Stimulated activated memory B cell treated with anti-CD40 and anti-IgM and Interleukin-4, amounts not matched to agents 10 μg/mL and 1 μg/mL and 100 μg/mL, for 72 hours (primary cell): ENCODE measurements around the gene SLC1A5.
"Not testable (repeated sequence)": the region's sequence is repeated elsewhere in the genome, so short reads cannot be mapped to it uniquely, and the experiment has no call there.

Source experiments
- ATAC-seq: fragments of 150-1000 bp; cut with Tn5 transposase; 2 replicates; pipeline ENCODE4 v1.10.0; 2021
- H3K27ac Mint-ChIP-seq: one replicate; pipeline ENCODE4 v1.8.0; 2022; ENCODE audit warnings: mild to moderate bottlenecking, mixed read lengths
- H3K27me3 Mint-ChIP-seq: one replicate; pipeline ENCODE4 v1.8.0; 2022; ENCODE audit warnings: mixed read lengths
- H3K36me3 Mint-ChIP-seq: one replicate; pipeline ENCODE4 v1.8.0; 2022; ENCODE audit warnings: mixed read lengths
- H3K4me1 Mint-ChIP-seq: one replicate; pipeline ENCODE4 v1.8.0; 2022; ENCODE audit warnings: mixed read lengths
- H3K4me3 Mint-ChIP-seq: one replicate; pipeline ENCODE4 v1.8.0; 2022; ENCODE audit warnings: mild to moderate bottlenecking, moderate library complexity, mixed read lengths
- H3K9me3 Mint-ChIP-seq: one replicate; pipeline ENCODE4 v1.8.0; 2022; ENCODE audit warnings: mixed read lengths

The SLC1A5 gene

DNA sequence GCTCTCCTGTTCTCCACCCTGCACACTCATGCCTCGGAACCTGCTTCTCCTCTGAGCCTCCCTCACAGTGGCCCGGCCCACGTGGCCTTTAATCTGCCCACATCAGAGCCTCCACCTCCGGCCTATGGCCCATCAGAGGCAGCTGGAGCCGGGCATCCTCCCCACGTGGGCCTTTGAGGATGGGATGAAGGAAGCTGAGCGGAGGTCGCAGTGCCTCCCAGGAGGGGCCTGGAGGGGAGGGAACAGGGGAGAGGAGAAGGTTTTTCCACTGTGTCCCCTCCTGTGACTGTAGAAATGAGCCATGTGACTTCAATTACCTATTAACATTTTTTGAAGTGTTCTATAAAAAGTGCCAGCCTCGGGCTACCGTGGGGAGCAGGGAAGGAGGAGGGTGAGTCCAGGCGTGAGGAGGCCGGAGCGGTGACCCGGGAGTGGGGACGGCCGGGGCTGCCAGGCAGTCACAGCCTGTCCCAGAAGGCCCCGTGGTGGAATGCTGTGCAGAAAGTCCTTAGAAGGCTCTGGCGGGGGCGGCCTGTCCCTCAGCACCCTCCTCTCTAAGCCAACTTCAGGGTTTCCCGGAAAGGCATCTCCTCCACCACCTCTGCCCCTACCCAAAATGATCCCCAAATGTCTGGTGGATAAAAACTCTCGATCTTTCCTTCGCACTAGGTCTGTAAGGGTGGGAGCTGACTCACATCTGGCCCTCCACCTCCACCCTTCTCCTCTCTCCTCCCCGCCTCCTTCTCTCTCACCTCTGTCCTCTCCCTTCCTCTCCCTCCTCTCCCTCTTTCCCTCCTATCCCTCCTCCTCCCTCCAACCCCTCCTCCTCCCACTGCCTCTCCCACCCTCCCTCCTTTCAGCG lies 24.8 kb upstream of the SLC1A5 start:
- no peak overlapping the region for H3K27ac Mint-ChIP-seq
- peak; percentile 27 for ATAC-seq
- H3K4me3 Mint-ChIP-seq: no peak overlapping the region
- H3K4me1 Mint-ChIP-seq: peaks cover 6% of the 10 kb centered on the region
- no peaks in the 10 kb centered on the region for H3K9me3 Mint-ChIP-seq
- H3K27me3 Mint-ChIP-seq: no peaks in the 10 kb centered on the region
- H3K36me3 Mint-ChIP-seq: no peaks in the 10 kb centered on the region

DNA sequence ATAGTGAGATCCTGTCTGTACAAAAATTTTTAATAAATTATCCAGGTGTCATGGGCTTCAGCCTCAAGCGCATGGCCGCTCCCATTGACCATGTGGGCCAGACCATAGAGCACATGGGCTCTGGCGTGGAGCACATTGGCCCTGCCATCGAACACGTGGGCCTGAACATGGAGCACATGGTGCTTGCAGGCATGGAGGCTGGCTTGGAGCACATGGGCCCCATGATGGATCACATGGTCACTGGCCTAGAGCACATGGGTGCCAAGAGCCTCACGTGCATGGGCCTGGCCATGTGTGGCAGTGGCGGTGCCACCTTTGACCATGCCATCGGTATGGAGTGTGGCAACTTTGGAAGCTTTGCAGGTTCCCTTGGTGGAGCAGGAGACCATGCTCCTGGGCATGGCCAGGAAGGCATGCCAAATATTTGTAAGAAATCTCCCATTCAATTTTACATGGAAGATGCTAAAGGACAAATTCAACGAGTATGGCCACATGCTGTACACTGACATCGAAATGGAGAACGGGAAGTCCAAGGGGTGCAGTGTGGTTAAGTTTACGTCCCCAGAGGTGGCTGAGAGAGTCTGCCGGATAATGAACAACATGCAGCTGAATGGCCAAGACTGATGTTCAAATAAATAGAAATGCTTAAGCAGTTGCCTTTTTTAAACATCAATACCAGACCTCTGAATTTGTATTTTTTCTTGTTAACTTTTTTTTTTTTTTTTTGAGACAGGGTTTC lies 21.3 kb upstream of the SLC1A5 start:
- Mint-ChIP-seq H3K4me3 (no peak overlapping the region), H3K27ac (peak overlapping the region; percentile 46), H3K9me3 (no peaks in the 10 kb centered on the region), H3K4me1 (peaks cover 6% of the 10 kb centered on the region), H3K27me3 (no peaks in the 10 kb centered on the region), H3K36me3 (no peaks in the 10 kb centered on the region)
- ATAC-seq: peak; percentile 72

DNA sequence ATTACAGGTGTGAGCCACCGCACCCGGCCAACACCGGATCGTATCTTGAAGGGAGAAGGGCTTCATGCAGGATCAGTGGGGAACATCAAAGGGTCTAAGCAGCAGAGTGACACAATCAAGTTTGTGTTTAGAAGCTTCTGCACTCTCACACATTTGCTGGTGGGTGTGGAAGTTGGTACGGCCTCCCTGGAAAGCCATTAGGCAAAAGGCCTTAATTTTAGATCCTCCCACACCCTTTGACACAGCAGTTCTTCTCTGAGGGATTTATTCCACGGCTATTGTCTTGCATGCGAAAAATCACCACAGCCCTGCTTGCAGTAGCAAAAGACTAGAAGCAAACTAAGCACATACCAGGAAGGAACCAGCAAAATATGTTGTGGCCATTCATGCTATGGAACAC lies 18.3 kb upstream of the SLC1A5 start:
- Mint-ChIP-seq H3K9me3 (no peaks in the 10 kb centered on the region), H3K27me3 (no peaks in the 10 kb centered on the region), H3K36me3 (no peaks in the 10 kb centered on the region), H3K4me1 (peaks cover 6% of the 10 kb centered on the region), H3K4me3 (no peak overlapping the region), H3K27ac (no peak overlapping the region)
- ATAC-seq: no peak

- not testable (repeated sequence) for H3K36me3 Mint-ChIP-seq, H3K9me3 Mint-ChIP-seq, H3K4me1 Mint-ChIP-seq, H3K4me3 Mint-ChIP-seq, H3K27me3 Mint-ChIP-seq, H3K27ac Mint-ChIP-seq, ATAC-seq
Observed at GRCh38 chr19:46804432-46804831, 16.0 kb upstream of the SLC1A5 start.

- H3K27me3 Mint-ChIP-seq: no peaks in the 10 kb centered on the region
- no peak overlapping the region for H3K27ac Mint-ChIP-seq
- ATAC-seq: no peak
- H3K36me3 Mint-ChIP-seq: no peaks in the 10 kb centered on the region
- H3K9me3 Mint-ChIP-seq: no peaks in the 10 kb centered on the region
- no peak overlapping the region for H3K4me3 Mint-ChIP-seq
- no peaks in the 10 kb centered on the region for H3K4me1 Mint-ChIP-seq
Observed at GRCh38 chr19:46803555-46803954, 15.2 kb upstream of the SLC1A5 start.

GRCh38 chr19:46802152-46802551 lies 13.8 kb upstream of the SLC1A5 start:
- Mint-ChIP-seq H3K27ac (no peak overlapping the region), H3K27me3 (no peaks in the 10 kb centered on the region), H3K4me1 (no peaks in the 10 kb centered on the region), H3K9me3 (no peaks in the 10 kb centered on the region), H3K36me3 (no peaks in the 10 kb centered on the region), H3K4me3 (no peak overlapping the region)
- no peak for ATAC-seq

- H3K27me3 Mint-ChIP-seq: no peaks in the 10 kb centered on the region
- no peak for ATAC-seq
- H3K4me3 Mint-ChIP-seq: no peak overlapping the region
- no peaks in the 10 kb centered on the region for H3K4me1 Mint-ChIP-seq
- no peaks in the 10 kb centered on the region for H3K9me3 Mint-ChIP-seq
- no peaks in the 10 kb centered on the region for H3K36me3 Mint-ChIP-seq
- H3K27ac Mint-ChIP-seq: no peak overlapping the region
Observed at GRCh38 chr19:46798713-46799112, 10.3 kb upstream of the SLC1A5 start.

GRCh38 chr19:46797881-46798280 lies 9.5 kb upstream of the SLC1A5 start:
- H3K4me3 Mint-ChIP-seq: no peak overlapping the region
- H3K27me3 Mint-ChIP-seq: no peaks in the 10 kb centered on the region
- no peaks in the 10 kb centered on the region for H3K36me3 Mint-ChIP-seq
- ATAC-seq: no peak
- H3K4me1 Mint-ChIP-seq: no peaks in the 10 kb centered on the region
- no peak overlapping the region for H3K27ac Mint-ChIP-seq
- no peaks in the 10 kb centered on the region for H3K9me3 Mint-ChIP-seq

DNA sequence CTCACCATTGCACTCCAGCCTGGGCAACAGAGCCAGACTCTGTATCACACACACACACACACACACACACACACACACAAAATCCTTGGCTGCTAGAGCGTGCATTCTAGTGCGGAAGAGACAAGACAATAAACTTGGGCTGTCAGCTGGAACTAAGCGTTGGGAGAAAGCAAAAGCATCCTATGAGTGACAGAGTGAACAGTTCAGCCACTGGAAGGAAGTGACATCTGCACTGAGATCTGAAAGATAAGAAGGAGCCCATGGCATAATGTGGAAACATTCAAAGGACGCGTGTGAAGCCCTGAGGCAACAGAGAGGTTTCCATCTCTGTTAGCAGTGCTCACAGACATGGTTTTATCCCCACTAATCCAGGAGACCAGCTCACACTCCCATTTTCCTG lies 3.5 kb upstream of the SLC1A5 start:
- no peak overlapping the region for H3K4me3 Mint-ChIP-seq
- H3K4me1 Mint-ChIP-seq: peaks cover 6% of the 10 kb centered on the region
- H3K36me3 Mint-ChIP-seq: no peaks in the 10 kb centered on the region
- no peaks in the 10 kb centered on the region for H3K9me3 Mint-ChIP-seq
- no peaks in the 10 kb centered on the region for H3K27me3 Mint-ChIP-seq
- no peak for ATAC-seq
- no peak overlapping the region for H3K27ac Mint-ChIP-seq

DNA sequence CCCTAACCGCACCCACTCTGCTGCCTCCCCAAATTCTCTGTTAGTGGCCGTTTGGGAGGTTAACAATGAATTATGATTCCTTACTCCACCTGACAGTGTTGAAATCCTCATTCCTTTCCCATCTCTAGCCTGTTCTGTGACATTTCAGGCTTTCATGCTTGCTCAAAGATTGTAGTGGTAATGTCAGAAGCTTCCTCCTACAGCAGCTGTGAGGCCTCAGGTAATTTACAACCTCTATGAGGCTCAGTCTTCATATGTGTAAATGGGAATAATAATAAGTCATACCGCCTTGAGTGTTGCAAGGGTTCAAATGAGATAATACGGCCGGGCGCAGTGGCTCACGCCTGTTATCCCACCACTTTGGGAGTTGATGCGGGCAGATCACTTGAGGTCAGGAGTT lies 977 bp upstream of the SLC1A5 start:
- Mint-ChIP-seq H3K27ac (no peak overlapping the region), H3K27me3 (no peaks in the 10 kb centered on the region), H3K9me3 (no peaks in the 10 kb centered on the region), H3K4me1 (peaks cover 32% of the 10 kb centered on the region), H3K4me3 (peak overlapping the region; percentile 18), H3K36me3 (peaks cover 10% of the 10 kb centered on the region)
- ATAC-seq: no peak

- Mint-ChIP-seq H3K9me3 (no peaks in the 10 kb centered on the region), H3K36me3 (peaks cover 14% of the 10 kb centered on the region), H3K27ac (no peak overlapping the region), H3K4me3 (peak overlapping the region; percentile 18), H3K4me1 (peaks cover 36% of the 10 kb centered on the region), H3K27me3 (no peaks in the 10 kb centered on the region)
- ATAC-seq: no peak
Observed at GRCh38 chr19:46788968-46789338, 559 bp upstream of the SLC1A5 start.

DNA sequence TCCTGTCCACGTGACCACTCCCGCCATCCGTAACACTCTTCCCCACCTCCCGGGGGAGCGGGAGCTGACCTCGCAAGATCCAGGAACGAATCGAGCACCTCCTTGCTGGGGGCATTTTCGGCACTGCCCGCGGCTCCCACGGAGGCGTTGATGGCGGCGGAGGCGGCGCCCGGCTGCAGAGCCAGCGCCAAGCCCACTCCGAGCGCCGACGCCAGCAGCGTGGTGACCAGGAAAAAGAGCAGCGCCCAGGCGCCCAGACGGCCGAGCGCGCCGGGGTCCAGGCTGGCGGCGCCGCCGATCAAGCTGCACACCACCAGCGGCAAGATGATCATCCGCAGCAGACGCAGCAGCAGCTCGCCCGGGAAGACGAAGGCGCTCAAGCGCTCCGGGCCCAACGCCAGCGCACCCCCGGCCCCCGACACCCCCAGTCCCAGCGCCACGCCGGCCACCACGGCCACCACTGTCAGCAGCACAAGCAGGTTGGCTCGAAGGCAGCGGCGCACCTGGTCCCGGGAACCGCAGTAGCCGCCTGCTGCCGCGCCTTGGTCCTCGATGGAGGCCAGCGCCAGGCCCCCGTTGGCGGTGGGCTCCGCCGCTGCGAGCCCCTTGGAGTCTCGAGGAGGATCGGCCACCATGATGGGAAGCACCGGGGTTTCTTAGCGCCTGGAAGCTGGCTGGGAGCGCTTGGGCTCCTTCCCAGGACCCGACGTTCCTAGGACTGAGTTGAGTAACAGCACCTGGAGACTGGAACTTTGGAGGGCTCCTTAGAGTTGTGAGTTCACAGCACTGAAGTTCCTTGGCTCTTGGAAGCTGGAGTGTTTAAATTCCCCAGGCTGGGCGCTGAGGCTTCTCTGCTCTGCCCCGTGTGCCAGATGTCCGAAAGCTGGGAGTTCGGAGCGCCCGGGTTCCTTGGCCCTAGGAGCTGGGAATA lies 798 bp downstream of the SLC1A5 start:
- Mint-ChIP-seq H3K9me3 (no peaks in the 10 kb centered on the region), H3K27me3 (no peaks in the 10 kb centered on the region), H3K4me1 (peaks cover 49% of the 10 kb centered on the region), H3K4me3 (peak overlapping the region; percentile 97), H3K36me3 (peaks cover 28% of the 10 kb centered on the region), H3K27ac (peak overlapping the region; percentile 97)
- ATAC-seq: peak; percentile 3

DNA sequence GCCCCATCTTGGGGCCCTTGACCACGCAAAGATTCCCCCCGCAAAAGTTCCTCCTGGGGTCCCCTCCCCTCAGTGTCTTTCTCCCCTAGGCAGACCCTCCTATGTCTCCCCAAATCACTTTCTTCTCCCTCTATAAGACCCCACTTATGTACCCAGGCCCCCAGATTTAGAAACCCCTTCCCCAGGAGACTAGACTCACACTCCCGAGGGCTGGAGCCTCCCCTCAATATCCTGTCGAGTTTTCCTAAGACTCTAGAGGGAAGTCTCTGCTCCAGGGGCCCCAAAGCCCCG lies 1.4 kb downstream of the SLC1A5 start:
- H3K4me3 Mint-ChIP-seq: peak overlapping the region; percentile 97
- no peak for ATAC-seq
- no peaks in the 10 kb centered on the region for H3K27me3 Mint-ChIP-seq
- H3K27ac Mint-ChIP-seq: peak overlapping the region; percentile 97
- H3K36me3 Mint-ChIP-seq: peaks cover 33% of the 10 kb centered on the region
- peaks cover 53% of the 10 kb centered on the region for H3K4me1 Mint-ChIP-seq
- H3K9me3 Mint-ChIP-seq: no peaks in the 10 kb centered on the region

DNA sequence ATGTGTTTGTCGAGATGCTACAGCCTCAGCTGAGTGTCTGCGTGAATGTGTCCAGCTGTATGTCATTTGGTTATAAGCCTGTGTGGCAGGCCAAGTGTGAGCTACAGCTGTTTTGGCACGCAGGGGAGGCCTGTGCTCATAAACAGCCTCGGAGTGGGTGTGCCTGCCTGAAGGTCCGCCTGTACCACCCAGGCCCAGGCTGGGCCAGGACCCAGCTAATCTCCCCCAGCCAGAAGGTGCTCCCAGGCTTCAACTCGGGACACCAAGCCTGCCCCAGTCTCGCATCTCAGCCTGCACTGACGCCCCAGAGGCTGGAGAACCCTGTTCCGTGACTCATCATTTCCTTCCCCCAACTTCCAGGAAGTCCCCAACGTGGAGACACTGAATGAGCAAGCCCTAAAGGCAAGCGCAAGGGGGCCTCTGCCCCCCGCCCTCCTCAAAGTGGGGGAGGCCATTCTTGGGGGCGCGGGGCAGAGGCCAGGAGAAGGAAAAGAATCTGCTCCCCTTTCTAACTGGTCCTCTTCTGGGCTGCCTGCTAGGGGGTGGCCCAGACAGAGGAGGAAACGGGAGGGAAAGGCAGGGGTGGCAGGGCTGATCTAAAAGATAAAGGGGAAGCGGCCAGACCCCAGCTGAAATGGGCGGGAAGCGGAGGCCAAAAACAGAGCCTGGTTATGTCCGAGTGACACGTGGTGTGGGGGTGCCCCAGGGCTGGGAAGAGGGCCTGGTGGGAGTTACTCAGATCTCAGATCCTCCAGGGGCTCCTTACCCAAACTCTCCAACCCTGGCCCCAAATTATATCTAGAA lies 2.0 kb downstream of the SLC1A5 start:
- Mint-ChIP-seq H3K36me3 (peaks cover 38% of the 10 kb centered on the region), H3K4me3 (peak overlapping the region; percentile 97), H3K27me3 (no peaks in the 10 kb centered on the region), H3K27ac (peak overlapping the region; percentile 97), H3K9me3 (no peaks in the 10 kb centered on the region), H3K4me1 (peaks cover 53% of the 10 kb centered on the region)
- ATAC-seq: peak; percentile 70

DNA sequence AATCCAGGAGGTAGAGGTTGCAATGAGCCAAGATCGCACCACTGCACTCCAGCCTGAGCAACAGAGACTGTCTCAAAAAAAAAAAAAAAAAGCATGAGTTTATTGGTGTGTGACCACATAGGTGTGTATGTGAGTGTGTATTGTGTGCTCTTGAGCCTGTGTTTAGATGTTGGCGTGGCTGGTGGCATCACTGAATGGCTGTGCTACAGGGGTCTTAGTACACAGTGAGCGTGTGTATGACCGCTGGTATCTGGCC lies 2.5 kb downstream of the SLC1A5 start:
- Mint-ChIP-seq H3K4me1 (peaks cover 53% of the 10 kb centered on the region), H3K9me3 (no peaks in the 10 kb centered on the region), H3K27me3 (no peaks in the 10 kb centered on the region), H3K27ac (peak overlapping the region; percentile 97), H3K4me3 (peak overlapping the region; percentile 97), H3K36me3 (peaks cover 40% of the 10 kb centered on the region)
- ATAC-seq: peak; percentile 4
